ENCODE data around the gene ADARB2. TPM values are rescaled to one million over a fixed set of nuclear protein-coding genes. Genes with fewer than 3 reads are reported as not detected.

Gene ADARB2
- total RNA-seq, 1 donor from 2014 or later, result 0.11 TPM

GRCh38 chr10:1591045-1591444 lies 146.3 kb downstream of the ADARB2 start:
- peaks cover 16% of the 10 kb centered on the region for H3K9me3 ChIP-seq (replicated peaks)
- no peak for DNase-seq
- peaks cover 15% of the 10 kb centered on the region for H3K27me3 ChIP-seq (ENCODE audit: low read depth)
- H3K4me1 ChIP-seq, result no peaks in the 10 kb centered on the region
- TF ChIP-seq, protein P1, sequence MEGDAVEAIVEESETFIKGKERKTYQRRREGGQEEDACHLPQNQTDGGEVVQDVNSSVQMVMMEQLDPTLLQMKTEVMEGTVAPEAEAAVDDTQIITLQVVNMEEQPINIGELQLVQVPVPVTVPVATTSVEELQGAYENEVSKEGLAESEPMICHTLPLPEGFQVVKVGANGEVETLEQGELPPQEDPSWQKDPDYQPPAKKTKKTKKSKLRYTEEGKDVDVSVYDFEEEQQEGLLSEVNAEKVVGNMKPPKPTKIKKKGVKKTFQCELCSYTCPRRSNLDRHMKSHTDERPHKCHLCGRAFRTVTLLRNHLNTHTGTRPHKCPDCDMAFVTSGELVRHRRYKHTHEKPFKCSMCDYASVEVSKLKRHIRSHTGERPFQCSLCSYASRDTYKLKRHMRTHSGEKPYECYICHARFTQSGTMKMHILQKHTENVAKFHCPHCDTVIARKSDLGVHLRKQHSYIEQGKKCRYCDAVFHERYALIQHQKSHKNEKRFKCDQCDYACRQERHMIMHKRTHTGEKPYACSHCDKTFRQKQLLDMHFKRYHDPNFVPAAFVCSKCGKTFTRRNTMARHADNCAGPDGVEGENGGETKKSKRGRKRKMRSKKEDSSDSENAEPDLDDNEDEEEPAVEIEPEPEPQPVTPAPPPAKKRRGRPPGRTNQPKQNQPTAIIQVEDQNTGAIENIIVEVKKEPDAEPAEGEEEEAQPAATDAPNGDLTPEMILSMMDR (IDR thresholded peaks at IDR 0.05; ENCODE audit: borderline replicate concordance), result no peak
- no peaks in the 10 kb centered on the region for H3K36me3 ChIP-seq
- H3K4me3 ChIP-seq, result no peak overlapping the region
- H3K27ac ChIP-seq (replicated peaks), result no peak overlapping the region
- intact Hi-C loops (cut with micrococcal nuclease), result no loop called here

GRCh38 chr10:1589257-1589656 lies 148.1 kb downstream of the ADARB2 start:
- no peak for DNase-seq
- H3K27me3 ChIP-seq (ENCODE audit: low read depth), result peaks cover 12% of the 10 kb centered on the region
- no peaks in the 10 kb centered on the region for H3K4me1 ChIP-seq
- TF ChIP-seq, protein P1 (IDR thresholded peaks at IDR 0.05; ENCODE audit: borderline replicate concordance), result no peak
- peaks cover 16% of the 10 kb centered on the region for H3K9me3 ChIP-seq (replicated peaks)
- intact Hi-C loops (cut with micrococcal nuclease), result no loop called here
- no peaks in the 10 kb centered on the region for H3K36me3 ChIP-seq
- H3K27ac ChIP-seq (replicated peaks), result no peak overlapping the region
- H3K4me3 ChIP-seq, result no peak overlapping the region

- no peaks in the 10 kb centered on the region for H3K4me1 ChIP-seq
- TF ChIP-seq, protein P1 (IDR thresholded peaks at IDR 0.05; ENCODE audit: borderline replicate concordance), result no peak
Observed at GRCh38 chr10:1582739-1583138, 154.6 kb downstream of the ADARB2 start.

GRCh38 chr10:1581189-1581588 lies 156.1 kb downstream of the ADARB2 start:
- DNase-seq, result no peak
- H3K4me3 ChIP-seq, result no peak overlapping the region
- H3K27me3 ChIP-seq (ENCODE audit: low read depth), result peaks cover 23% of the 10 kb centered on the region
- H3K36me3 ChIP-seq, result no peaks in the 10 kb centered on the region
- H3K27ac ChIP-seq (replicated peaks), result no peak overlapping the region
- TF ChIP-seq, protein P1 (IDR thresholded peaks at IDR 0.05; ENCODE audit: borderline replicate concordance), result no peak
- no peaks in the 10 kb centered on the region for H3K9me3 ChIP-seq (replicated peaks)
- intact Hi-C loops (cut with micrococcal nuclease), result no loop called here
- no peaks in the 10 kb centered on the region for H3K4me1 ChIP-seq

More at GRCh38 chr10:1582739-1583138, 154.6 kb downstream of the ADARB2 start:
- H3K27ac ChIP-seq (replicated peaks), result no peak overlapping the region
- no peak overlapping the region for H3K4me3 ChIP-seq
- intact Hi-C loops (cut with micrococcal nuclease), result no loop called here
- peaks cover 7% of the 10 kb centered on the region for H3K9me3 ChIP-seq (replicated peaks)
- no peaks in the 10 kb centered on the region for H3K36me3 ChIP-seq
- DNase-seq, result no peak
- peaks cover 19% of the 10 kb centered on the region for H3K27me3 ChIP-seq (ENCODE audit: low read depth)

GRCh38 chr10:1579671-1580070 lies 157.7 kb downstream of the ADARB2 start:
- intact Hi-C loops (cut with micrococcal nuclease), result no loop called here
- Histone ChIP-seq H3K9me3 (replicated peaks) (no peaks in the 10 kb centered on the region), H3K27ac (replicated peaks) (no peak overlapping the region), H3K27me3 (ENCODE audit: low read depth) (peaks cover 29% of the 10 kb centered on the region), H3K4me1 (no peaks in the 10 kb centered on the region), H3K4me3 (no peak overlapping the region), H3K36me3 (no peaks in the 10 kb centered on the region)
- no peak for DNase-seq
- TF ChIP-seq, protein P1 (IDR thresholded peaks at IDR 0.05; ENCODE audit: borderline replicate concordance), result no peak

DNA sequence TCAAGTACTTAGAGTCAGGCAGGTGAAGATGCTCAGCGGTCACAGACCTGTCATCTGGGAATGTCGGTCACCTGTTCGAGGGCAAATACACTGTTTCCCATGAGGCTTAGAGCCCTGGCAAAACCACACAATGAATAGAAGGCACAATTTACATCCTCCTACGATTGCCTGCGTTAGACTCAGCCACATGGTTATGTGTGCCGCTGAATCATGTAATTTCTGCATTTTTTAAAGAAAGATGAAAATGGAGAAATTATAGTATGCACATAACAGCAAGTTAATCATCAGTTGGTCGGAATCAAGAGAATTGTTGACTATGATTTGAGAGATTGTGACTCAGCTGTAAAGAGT lies 158.2 kb downstream of the ADARB2 start:
- Histone ChIP-seq H3K36me3 (no peaks in the 10 kb centered on the region), H3K4me1 (no peaks in the 10 kb centered on the region), H3K27ac (replicated peaks) (no peak overlapping the region), H3K27me3 (ENCODE audit: low read depth) (peaks cover 30% of the 10 kb centered on the region), H3K9me3 (replicated peaks) (no peaks in the 10 kb centered on the region), H3K4me3 (no peak overlapping the region)
- intact Hi-C loops (cut with micrococcal nuclease), result no loop called here
- no peak for DNase-seq
- TF ChIP-seq, protein P1 (IDR thresholded peaks at IDR 0.05; ENCODE audit: borderline replicate concordance), result no peak

All from left ventricle myocardium inferior (tissue), 1 donor.